SU-DHL-6 (cell line): Measurements from ENCODE around the gene ANTXR2.

ENCODE experiments used
- H2AFZ ChIP-seq: fragments of 200-600 bp; sonication (generic); 2 replicates; pipeline ENCODE4 v1.6.1; 2014; ENCODE audit warnings: low read depth, mild to moderate bottlenecking, moderate library complexity, mixed read lengths, antibody characterized with exemption, low read length; ENCODE audit not compliant: severe bottlenecking
- H3F3A ChIP-seq: fragments of 200-600 bp; shearing (Covaris generic); 2 replicates; pipeline ENCODE4 v1.6.0; 2016; ENCODE audit warnings: antibody characterized with exemption, mild to moderate bottlenecking; ENCODE audit not compliant: insufficient read depth
- H3K27ac ChIP-seq: fragments of 200-600 bp; sonication (generic); 2 replicates; pipeline ENCODE4 v1.5.1; 2016; ENCODE audit warnings: low read depth, mild to moderate bottlenecking, low read length, moderate library complexity, mixed read lengths
- H3K27me3 ChIP-seq: fragments of 200-600 bp; sonication (generic), shearing (Covaris generic); 2 replicates; pipeline ENCODE4 v1.6.0; 2014; ENCODE audit warnings: mild to moderate bottlenecking, low read length
- H3K36me3 ChIP-seq: fragments of 200-600 bp; sonication (generic); 2 replicates; pipeline ENCODE4 v1.6.1; 2014; ENCODE audit warnings: mild to moderate bottlenecking, low read length, mixed read lengths
- H3K4me2 ChIP-seq: fragments of 300-600, 200-600 bp; shearing (Covaris generic), sonication (generic); 2 replicates; pipeline ENCODE4 v1.6.0; 2014; ENCODE audit warnings: low read length, low read depth, mild to moderate bottlenecking; ENCODE audit not compliant: poor library complexity, severe bottlenecking
- H3K4me3 ChIP-seq: fragments of 200-600 bp; sonication (generic); 2 replicates; pipeline ENCODE4 v1.5.1; 2014; ENCODE audit warnings: antibody characterized with exemption, low read length, mild to moderate bottlenecking, mixed read lengths; ENCODE audit not compliant: insufficient read depth, poor library complexity, severe bottlenecking
- H3K79me2 ChIP-seq: fragments of 200-600 bp; sonication (generic); 2 replicates; pipeline ENCODE4 v1.6.1; 2014; ENCODE audit warnings: mild to moderate bottlenecking, low read length, moderate library complexity; ENCODE audit not compliant: insufficient read depth
- H3K9ac ChIP-seq: fragments of 200-600 bp; sonication (generic); 2 replicates; pipeline ENCODE4 v1.7.0; 2014; ENCODE audit warnings: mild to moderate bottlenecking, low read length
- H3K9me2 ChIP-seq: fragments of 200-600 bp; sonication (generic); replicated peaks from 2 replicates; pipeline ENCODE4 v1.6.1; 2014; ENCODE audit warnings: low read length; ENCODE audit not compliant: insufficient read depth
- H3K9me3 ChIP-seq: fragments of 200-600 bp; sonication (generic); 2 replicates; pipeline ENCODE4 v1.6.1; 2014; ENCODE audit warnings: low read length, mixed read lengths; ENCODE audit not compliant: insufficient read depth
- H4K20me1 ChIP-seq: fragments of 200-600 bp; sonication (generic); 2 replicates; pipeline ENCODE4 v1.6.1; 2014; ENCODE audit warnings: low read depth, mild to moderate bottlenecking, antibody characterized with exemption, low read length, moderate library complexity, mixed read lengths
- EZH2phosphoT487 ChIP-seq: fragments of 200-600 bp; sonication (generic), shearing (Covaris generic); conservative IDR thresholded peaks from 2 replicates; pipeline ENCODE4 v1.6.1; 2018; ENCODE audit warnings: mild to moderate bottlenecking, antibody characterized with exemption, low read length, moderate library complexity, mixed read lengths
- TF ChIP-seq, protein P1 (sequence below): fragments of 200-600 bp; sonication (generic); IDR thresholded peaks from one replicate; pipeline ENCODE4 v1.5.1; 2017; ENCODE audit warnings: antibody characterized with exemption, mild to moderate bottlenecking, low read length, moderate library complexity; ENCODE audit not compliant: insufficient read depth, poor library complexity, severe bottlenecking

Gene ANTXR2

DNA sequence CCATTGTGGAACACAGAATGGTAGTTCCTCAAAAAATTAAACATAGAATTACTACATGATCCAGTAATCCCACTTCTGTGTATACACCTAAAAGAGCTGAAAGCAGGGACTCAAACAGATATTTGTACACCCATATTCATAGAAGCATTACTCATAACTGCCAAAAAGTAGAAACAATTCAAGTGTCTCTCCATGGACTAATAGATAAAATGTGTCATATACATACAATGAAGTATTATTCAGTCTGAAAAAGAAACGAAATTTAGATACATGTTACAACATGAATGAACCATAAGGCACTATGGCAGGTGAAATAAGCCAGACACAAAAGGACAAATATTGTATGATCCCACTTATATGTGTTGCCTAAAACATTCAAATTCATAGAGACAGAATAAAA is 145.1 kb downstream of the ANTXR2 start:
- no peaks in the 10 kb centered on the region for H3K27me3 ChIP-seq
- TF ChIP-seq, protein P1, sequence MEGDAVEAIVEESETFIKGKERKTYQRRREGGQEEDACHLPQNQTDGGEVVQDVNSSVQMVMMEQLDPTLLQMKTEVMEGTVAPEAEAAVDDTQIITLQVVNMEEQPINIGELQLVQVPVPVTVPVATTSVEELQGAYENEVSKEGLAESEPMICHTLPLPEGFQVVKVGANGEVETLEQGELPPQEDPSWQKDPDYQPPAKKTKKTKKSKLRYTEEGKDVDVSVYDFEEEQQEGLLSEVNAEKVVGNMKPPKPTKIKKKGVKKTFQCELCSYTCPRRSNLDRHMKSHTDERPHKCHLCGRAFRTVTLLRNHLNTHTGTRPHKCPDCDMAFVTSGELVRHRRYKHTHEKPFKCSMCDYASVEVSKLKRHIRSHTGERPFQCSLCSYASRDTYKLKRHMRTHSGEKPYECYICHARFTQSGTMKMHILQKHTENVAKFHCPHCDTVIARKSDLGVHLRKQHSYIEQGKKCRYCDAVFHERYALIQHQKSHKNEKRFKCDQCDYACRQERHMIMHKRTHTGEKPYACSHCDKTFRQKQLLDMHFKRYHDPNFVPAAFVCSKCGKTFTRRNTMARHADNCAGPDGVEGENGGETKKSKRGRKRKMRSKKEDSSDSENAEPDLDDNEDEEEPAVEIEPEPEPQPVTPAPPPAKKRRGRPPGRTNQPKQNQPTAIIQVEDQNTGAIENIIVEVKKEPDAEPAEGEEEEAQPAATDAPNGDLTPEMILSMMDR = no peak
- no peak for TF ChIP-seq EZH2phosphoT487
- H3K79me2 ChIP-seq = no peaks in the 10 kb centered on the region
- no peaks in the 10 kb centered on the region for H3K36me3 ChIP-seq
- no peaks in the 10 kb centered on the region for H3K9me3 ChIP-seq
- no peak overlapping the region for H3K9ac ChIP-seq
- no peaks in the 10 kb centered on the region for H3K9me2 ChIP-seq
- H3K4me2 ChIP-seq = no peak overlapping the region
- no peaks in the 10 kb centered on the region for H4K20me1 ChIP-seq
- no peaks in the 10 kb centered on the region for H3F3A ChIP-seq
- no peak overlapping the region for H3K27ac ChIP-seq
- H3K4me3 ChIP-seq = no peak overlapping the region
- H2AFZ ChIP-seq = no peak overlapping the region

DNA sequence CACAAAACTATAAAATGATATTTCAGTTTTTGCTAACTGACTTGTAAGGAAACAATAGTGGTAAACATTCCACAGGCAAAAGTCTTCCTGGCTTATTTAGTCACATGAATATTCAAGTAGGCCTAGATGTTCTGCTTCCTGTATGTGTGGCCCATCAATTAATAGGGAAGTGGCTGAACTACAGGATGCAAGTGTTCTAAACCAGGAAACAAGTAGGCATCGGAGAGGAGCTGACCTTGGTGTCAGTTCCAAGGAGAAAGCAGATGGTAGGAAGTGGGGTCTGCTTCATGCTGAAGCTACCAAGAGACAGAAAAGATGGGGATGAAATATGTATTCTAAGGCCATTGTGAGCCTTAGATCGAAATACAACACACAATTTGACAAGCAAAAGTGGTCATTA is 149.7 kb downstream of the ANTXR2 start:
- TF ChIP-seq, protein P1 = no peak
- no peak for TF ChIP-seq EZH2phosphoT487
- no peaks in the 10 kb centered on the region for H3K79me2 ChIP-seq
- no peaks in the 10 kb centered on the region for H3F3A ChIP-seq
- H2AFZ ChIP-seq = no peak overlapping the region
- no peaks in the 10 kb centered on the region for H3K9me3 ChIP-seq
- no peaks in the 10 kb centered on the region for H3K27me3 ChIP-seq
- no peaks in the 10 kb centered on the region for H3K9me2 ChIP-seq
- H3K36me3 ChIP-seq = no peaks in the 10 kb centered on the region
- H3K4me3 ChIP-seq = no peak overlapping the region
- no peak overlapping the region for H3K27ac ChIP-seq
- H3K9ac ChIP-seq = no peak overlapping the region
- H3K4me2 ChIP-seq = no peak overlapping the region
- no peaks in the 10 kb centered on the region for H4K20me1 ChIP-seq

DNA sequence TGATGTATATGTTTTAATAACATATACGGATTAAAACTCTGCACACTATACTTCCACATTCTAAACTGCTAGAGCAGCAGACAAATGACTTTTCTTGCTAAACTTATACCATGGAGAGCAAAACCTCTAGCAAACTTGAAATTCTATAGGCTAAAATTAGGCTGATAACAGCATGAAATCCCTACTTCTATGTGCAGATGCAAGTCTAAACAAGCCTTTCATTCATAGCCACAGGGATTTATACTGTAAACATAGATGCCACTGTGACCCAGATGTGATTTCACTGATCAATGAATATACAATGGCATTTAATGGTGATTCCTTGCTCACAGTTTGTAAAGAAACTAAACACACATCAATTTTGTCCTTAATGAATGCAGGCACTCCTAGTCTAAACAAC is 151.0 kb downstream of the ANTXR2 start:
- no peak overlapping the region for H3K4me2 ChIP-seq
- no peak overlapping the region for H3K9ac ChIP-seq
- no peak overlapping the region for H2AFZ ChIP-seq
- no peaks in the 10 kb centered on the region for H4K20me1 ChIP-seq
- H3K27me3 ChIP-seq = no peaks in the 10 kb centered on the region
- no peaks in the 10 kb centered on the region for H3K36me3 ChIP-seq
- TF ChIP-seq, protein P1 = no peak
- TF ChIP-seq EZH2phosphoT487 = no peak
- H3F3A ChIP-seq = no peaks in the 10 kb centered on the region
- no peaks in the 10 kb centered on the region for H3K79me2 ChIP-seq
- H3K9me3 ChIP-seq = no peaks in the 10 kb centered on the region
- H3K27ac ChIP-seq = no peak overlapping the region
- H3K4me3 ChIP-seq = no peak overlapping the region
- no peaks in the 10 kb centered on the region for H3K9me2 ChIP-seq
